CD4-positive, alpha-beta T cell treated with Interleukin-15 for 1 hour (primary cell): ENCODE data around the gene ST6GALNAC3.

Experiments used
- DNase-seq: peaks from one replicate; pipeline ENCODE4 v3.0.0-alpha.2; 2020

ST6GALNAC3 gene

GRCh38 chr1:76471536-76471935 lies 397.0 kb downstream of the ST6GALNAC3 start:
- DNase-seq: no peak

- DNase-seq: no peak
Observed at GRCh38 chr1:76473591-76473990, 399.0 kb downstream of the ST6GALNAC3 start.

- no peak for DNase-seq
Observed at GRCh38 chr1:76474922-76475321, 400.4 kb downstream of the ST6GALNAC3 start.

- DNase-seq: no peak
Observed at GRCh38 chr1:76477156-76477555, 402.6 kb downstream of the ST6GALNAC3 start.

- no peak for DNase-seq
Observed at GRCh38 chr1:76480827-76481226, 406.3 kb downstream of the ST6GALNAC3 start.

GRCh38 chr1:76481672-76482071 lies 407.1 kb downstream of the ST6GALNAC3 start:
- DNase-seq: no peak

- DNase-seq: no peak
Observed at GRCh38 chr1:76482272-76482671, 407.7 kb downstream of the ST6GALNAC3 start.

- DNase-seq: no peak
Observed at GRCh38 chr1:76491737-76492136, 417.2 kb downstream of the ST6GALNAC3 start.

- DNase-seq: no peak
Observed at GRCh38 chr1:76492752-76493430, 418.3 kb downstream of the ST6GALNAC3 start.

- no peak for DNase-seq
Observed at GRCh38 chr1:76494807-76495206, 420.3 kb downstream of the ST6GALNAC3 start.

- DNase-seq: no peak
Observed at GRCh38 chr1:76496871-76497270, 422.3 kb downstream of the ST6GALNAC3 start.

GRCh38 chr1:76500116-76500515 lies 425.6 kb downstream of the ST6GALNAC3 start:
- DNase-seq: no peak

GRCh38 chr1:76501136-76501535 lies 426.6 kb downstream of the ST6GALNAC3 start:
- DNase-seq: no peak

- no peak for DNase-seq
Observed at GRCh38 chr1:76501586-76502219, 427.2 kb downstream of the ST6GALNAC3 start.

GRCh38 chr1:76503100-76503499 lies 428.6 kb downstream of the ST6GALNAC3 start:
- no peak for DNase-seq

- DNase-seq: no peak
Observed at GRCh38 chr1:76503736-76504135, 429.2 kb downstream of the ST6GALNAC3 start.

- no peak for DNase-seq
Observed at GRCh38 chr1:76507376-76507775, 432.8 kb downstream of the ST6GALNAC3 start.

GRCh38 chr1:76508871-76509270 lies 434.3 kb downstream of the ST6GALNAC3 start:
- DNase-seq: no peak

- no peak for DNase-seq
Observed at GRCh38 chr1:76510672-76511557, 436.4 kb downstream of the ST6GALNAC3 start.

GRCh38 chr1:76511558-76512179 lies 437.1 kb downstream of the ST6GALNAC3 start:
- DNase-seq: no peak

- DNase-seq: no peak
Observed at GRCh38 chr1:76530953-76531352, 456.4 kb downstream of the ST6GALNAC3 start.

- DNase-seq: no peak
Observed at GRCh38 chr1:76541618-76542017, 467.1 kb downstream of the ST6GALNAC3 start.

- no peak for DNase-seq
Observed at GRCh38 chr1:76542359-76542758, 467.8 kb downstream of the ST6GALNAC3 start.
